ENCODE measurements around the gene UVSSA.

Gene UVSSA

GRCh38 chr4:1348014-1348513 lies 1.1 kb downstream of the UVSSA start:
- Mint-ChIP-seq H3K27me3 (no peaks in the 10 kb centered on the region), H3K27ac (peak overlapping the region; percentile 91), H3K4me1 (ENCODE audit: low read depth) (peaks cover 35% of the 10 kb centered on the region), H3K9me3 (ENCODE audit: low read depth) (no peaks in the 10 kb centered on the region), H3K4me3 (peak overlapping the region; percentile 90), H3K36me3 (no peaks in the 10 kb centered on the region)

DNA sequence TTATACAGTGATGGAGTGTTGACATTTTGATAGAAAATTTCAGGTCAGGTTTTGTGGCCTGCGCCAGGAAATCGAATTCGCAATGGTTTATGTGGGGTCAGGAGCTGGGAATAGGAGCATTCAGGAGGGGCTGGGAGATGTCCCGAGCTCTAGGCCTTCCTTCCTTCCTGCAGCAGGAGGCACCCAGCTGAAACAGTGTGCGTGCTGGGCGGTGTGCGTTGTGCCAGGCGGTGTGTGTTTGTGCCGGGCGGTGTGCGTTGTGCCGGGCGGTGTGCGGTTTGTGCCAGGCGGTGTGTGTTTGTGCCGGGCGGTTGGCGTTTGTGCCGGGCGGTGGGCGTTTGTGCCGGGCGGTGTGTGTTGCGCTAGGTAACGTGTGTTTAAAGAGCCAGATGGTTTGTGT lies 1.7 kb downstream of the UVSSA start:
- H3K4me3 Mint-ChIP-seq: peak overlapping the region; percentile 90
- H3K27me3 Mint-ChIP-seq: no peaks in the 10 kb centered on the region
- peak overlapping the region; percentile 54 for H3K27ac Mint-ChIP-seq
- no peaks in the 10 kb centered on the region for H3K9me3 Mint-ChIP-seq (ENCODE audit: low read depth)
- peaks cover 35% of the 10 kb centered on the region for H3K4me1 Mint-ChIP-seq (ENCODE audit: low read depth)
- no peaks in the 10 kb centered on the region for H3K36me3 Mint-ChIP-seq

DNA sequence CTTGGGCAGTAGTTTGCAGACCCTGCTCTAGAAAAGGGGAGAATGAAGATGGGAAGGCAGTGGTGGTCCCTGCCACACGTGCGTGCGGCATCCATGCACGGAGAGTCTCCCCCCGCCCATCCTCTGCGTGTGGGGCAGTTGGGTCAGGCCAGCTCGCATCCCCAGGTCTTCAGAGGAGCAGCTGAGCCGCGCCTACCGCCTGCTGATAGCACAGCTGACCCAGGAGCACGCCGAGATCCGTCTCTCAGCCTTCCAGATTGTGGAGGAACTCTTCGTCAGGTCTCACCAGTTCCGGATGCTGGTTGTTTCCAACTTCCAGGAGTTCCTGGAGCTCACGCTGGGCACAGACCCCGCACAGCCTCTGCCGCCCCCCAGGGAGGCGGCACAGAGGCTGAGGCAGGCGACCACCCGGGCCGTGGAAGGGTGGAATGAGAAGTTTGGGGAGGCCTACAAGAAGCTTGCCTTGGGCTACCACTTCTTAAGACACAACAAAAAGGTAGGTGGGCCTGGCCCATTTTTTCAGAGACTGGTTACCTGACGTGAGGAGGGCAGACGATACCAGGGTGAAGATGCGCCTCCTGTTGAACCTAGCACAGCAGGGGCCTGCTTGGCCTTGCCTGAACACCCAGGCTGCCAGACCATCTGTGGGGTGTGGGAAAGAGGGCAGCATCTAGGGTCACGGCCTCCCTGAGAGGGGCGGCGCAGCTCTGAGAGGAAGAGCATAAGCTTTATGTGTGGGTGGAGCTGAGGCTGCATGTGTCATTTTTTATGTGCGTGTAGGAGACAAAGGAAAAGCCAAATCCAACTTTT lies 2.6 kb downstream of the UVSSA start:
- Mint-ChIP-seq H3K4me1 (ENCODE audit: low read depth) (peaks cover 32% of the 10 kb centered on the region), H3K36me3 (no peaks in the 10 kb centered on the region), H3K9me3 (ENCODE audit: low read depth) (no peaks in the 10 kb centered on the region), H3K27ac (peak overlapping the region; percentile 50), H3K4me3 (peak overlapping the region; percentile 90), H3K27me3 (no peaks in the 10 kb centered on the region)

DNA sequence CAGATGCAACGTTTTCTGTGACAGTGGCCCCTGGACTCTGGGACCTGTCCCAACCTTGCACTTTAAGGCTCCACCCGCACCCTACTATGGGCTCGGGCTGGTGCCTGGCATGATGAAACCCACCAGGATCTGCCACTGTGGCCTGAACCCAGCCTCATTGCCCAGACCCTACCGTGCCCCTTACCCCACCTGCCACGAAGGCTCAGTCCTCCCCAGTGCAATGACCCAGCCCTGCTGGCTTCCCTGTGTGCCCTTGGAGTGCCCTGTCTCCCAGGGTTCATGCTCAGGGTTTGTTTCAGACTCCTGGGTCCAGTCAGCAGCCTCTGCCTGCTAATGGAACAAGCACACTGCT lies 3.1 kb downstream of the UVSSA start:
- no peaks in the 10 kb centered on the region for H3K36me3 Mint-ChIP-seq
- H3K4me1 Mint-ChIP-seq (ENCODE audit: low read depth): peaks cover 28% of the 10 kb centered on the region
- H3K27me3 Mint-ChIP-seq: no peaks in the 10 kb centered on the region
- no peaks in the 10 kb centered on the region for H3K9me3 Mint-ChIP-seq (ENCODE audit: low read depth)
- no peak overlapping the region for H3K4me3 Mint-ChIP-seq
- no peak overlapping the region for H3K27ac Mint-ChIP-seq

DNA sequence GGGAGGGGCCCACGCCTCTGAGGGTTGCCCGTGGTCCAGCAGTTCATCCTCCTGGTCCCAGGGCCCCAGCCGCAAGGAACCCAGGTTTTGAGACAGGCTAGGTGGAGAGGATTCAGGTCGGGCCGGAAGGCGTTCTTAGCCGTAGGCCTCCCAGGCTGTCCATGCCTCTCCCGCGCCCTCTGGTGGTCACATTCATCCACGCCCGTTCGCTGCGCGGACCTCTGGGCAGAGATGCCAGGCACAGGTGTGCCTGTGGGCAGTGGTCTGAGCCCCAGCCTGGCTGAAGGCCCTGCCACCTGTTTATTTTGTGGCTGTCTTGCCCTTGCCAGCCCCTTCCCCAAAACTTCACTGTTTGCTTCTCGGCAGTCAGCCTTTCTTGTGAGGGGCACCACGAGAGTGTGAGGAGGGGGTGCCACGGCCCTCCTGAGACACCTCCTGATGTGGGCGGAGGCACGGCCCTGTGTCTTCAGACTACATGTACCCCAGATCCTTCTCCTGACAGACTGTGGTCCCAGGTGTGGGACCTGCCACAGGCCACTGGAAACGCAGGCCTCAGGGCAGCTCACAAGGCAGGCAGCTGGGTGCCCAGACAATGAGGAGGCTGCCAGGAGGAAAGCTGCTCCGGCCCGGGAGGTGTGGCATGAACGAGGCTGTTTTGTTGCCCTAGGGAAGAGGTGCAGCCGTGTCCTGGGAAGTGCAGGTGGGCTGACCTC lies 5.0 kb downstream of the UVSSA start:
- Mint-ChIP-seq H3K36me3 (no peaks in the 10 kb centered on the region), H3K4me3 (no peak overlapping the region), H3K4me1 (ENCODE audit: low read depth) (peaks cover 23% of the 10 kb centered on the region), H3K9me3 (ENCODE audit: low read depth) (no peaks in the 10 kb centered on the region), H3K27ac (peak overlapping the region; percentile 58), H3K27me3 (no peaks in the 10 kb centered on the region)

DNA sequence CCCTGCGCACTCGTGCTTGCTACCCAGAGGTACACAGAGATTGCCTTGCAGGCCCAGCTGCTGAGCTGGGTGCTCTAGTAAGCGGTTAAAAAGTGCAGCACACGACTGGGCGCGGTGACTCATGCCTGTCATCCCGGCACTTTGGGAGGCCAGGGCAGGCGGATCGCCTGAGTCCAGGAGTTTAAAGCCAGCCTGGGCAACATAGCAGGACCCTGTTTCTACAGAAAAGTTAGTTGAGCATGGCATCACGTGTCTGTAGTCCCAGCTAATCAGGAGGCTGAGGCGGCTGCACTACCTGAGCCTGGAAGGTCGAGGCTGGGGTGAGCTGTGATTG lies 5.5 kb downstream of the UVSSA start:
- Mint-ChIP-seq H3K27me3 (no peaks in the 10 kb centered on the region), H3K9me3 (ENCODE audit: low read depth) (no peaks in the 10 kb centered on the region), H3K4me1 (ENCODE audit: low read depth) (peaks cover 23% of the 10 kb centered on the region)

DNA sequence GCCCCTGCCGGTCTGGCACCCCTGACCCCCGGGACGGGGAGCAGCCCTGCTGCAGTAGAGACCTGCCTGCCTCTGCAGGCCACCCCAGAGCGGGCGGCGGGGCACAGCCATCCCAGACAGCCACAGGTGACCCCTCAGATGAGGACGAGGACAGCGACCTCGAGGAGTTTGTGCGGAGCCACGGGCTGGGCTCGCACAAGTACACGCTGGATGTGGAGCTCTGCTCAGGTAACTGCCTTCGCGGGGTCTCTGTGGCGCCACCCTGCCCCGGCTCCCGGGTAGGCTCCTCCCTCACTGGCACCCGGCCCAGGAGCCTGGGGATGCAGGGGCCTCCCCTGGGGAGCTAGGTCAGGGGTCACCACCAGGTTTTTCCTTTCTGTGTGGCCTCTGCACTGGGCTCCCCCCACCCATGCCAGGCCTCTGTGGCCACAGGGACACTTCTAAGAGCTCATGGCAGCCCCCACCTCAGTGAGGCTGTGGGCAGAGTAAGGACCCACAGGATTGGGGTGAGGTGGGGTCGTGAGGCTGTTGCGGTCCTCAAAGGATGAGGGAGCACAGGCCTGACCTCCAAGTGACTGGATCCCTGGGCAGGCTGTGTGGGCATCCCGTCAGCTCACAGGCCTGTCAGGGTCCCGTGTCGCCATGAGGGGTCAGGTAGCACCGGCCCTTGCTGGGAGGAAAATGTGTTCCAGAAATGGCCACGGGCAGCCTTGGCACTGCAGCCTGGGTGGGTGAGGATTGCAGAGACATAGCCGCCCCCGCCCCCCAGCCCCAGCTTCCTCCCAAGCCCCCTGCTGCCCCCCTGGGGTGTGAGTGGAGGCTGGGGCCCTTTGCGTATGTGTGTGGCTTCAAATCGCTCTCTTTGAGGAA lies 6.4 kb downstream of the UVSSA start:
- Mint-ChIP-seq H3K27ac (no peak overlapping the region), H3K4me3 (no peak overlapping the region), H3K9me3 (ENCODE audit: low read depth) (no peaks in the 10 kb centered on the region), H3K27me3 (no peaks in the 10 kb centered on the region), H3K4me1 (ENCODE audit: low read depth) (peaks cover 17% of the 10 kb centered on the region), H3K36me3 (no peaks in the 10 kb centered on the region)

More for the DNA sequence above, 5.5 kb downstream of the UVSSA start:
- Mint-ChIP-seq H3K36me3 (no peaks in the 10 kb centered on the region), H3K27ac (no peak overlapping the region), H3K4me3 (no peak overlapping the region)

DNA sequence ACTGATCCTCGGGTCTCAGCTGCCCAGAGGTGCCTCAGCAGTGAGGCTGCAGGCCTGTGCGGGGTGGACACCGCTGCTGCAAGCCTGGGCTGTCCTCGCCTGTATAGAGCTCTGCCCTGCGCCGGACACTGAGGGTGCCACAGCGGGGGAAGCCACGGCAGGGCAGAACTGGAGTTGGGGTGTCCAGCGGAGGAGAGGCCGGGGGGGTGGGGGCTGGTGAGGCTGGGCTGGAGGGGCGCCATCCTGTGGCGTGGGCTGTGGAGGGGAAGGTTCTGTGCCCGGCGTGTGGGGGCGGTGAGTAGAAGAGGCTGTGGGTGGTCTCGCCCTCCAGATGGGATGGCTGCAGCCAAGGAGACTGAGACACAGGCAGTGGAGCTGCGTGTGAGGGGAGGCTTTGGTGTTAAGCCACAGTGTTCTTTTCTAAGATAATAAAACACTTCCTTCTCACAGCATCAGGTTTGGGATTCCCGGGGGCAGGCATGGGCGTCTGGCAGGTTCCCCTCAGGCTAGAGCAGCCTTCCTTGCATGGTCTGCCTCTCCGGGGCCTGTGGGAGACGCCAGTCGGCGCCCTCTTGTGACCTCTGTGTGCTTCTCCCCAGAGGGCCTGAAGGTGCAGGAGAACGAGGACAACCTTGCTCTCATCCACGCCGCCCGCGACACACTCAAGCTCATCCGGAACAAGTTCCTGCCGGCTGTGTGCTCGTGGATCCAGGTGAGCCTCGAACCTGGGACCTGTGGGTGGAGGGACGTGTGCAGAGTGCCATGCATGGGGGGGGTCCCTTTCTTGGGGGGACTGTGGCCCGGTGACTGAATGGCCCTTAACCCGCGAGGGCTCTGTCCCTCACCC lies 7.4 kb downstream of the UVSSA start:
- Mint-ChIP-seq H3K9me3 (ENCODE audit: low read depth) (no peaks in the 10 kb centered on the region), H3K36me3 (no peaks in the 10 kb centered on the region), H3K27me3 (no peaks in the 10 kb centered on the region), H3K4me1 (ENCODE audit: low read depth) (peaks cover 9% of the 10 kb centered on the region), H3K27ac (no peak overlapping the region), H3K4me3 (no peak overlapping the region)

- Mint-ChIP-seq H3K27me3 (no peaks in the 10 kb centered on the region), H3K27ac (no peak overlapping the region), H3K4me1 (ENCODE audit: low read depth) (peaks cover 9% of the 10 kb centered on the region), H3K4me3 (no peak overlapping the region), H3K9me3 (ENCODE audit: low read depth) (no peaks in the 10 kb centered on the region), H3K36me3 (no peaks in the 10 kb centered on the region)
Measured at GRCh38 chr4:1354983-1355275, 7.9 kb downstream of the UVSSA start.

DNA sequence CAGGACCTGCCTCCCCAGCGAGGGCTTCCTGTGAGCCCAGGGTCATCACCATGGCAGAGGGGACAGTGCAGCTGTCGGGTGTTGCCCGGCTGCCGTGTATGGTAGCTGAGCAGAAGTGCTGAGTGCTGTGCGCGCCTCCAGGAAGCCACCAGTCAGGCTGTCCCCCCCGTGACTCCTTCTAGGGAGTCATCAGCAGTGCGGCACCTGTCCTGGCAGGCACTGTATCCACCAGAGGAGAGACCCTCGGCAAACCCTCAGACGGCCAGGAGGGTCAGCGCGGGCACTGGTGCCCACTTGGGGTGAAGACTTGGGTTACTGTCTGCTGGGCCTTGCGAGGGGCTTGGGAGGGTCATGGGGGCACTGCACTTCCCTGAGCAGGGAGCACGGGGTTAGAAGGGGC lies 8.4 kb downstream of the UVSSA start:
- Mint-ChIP-seq H3K9me3 (ENCODE audit: low read depth) (no peaks in the 10 kb centered on the region), H3K36me3 (no peaks in the 10 kb centered on the region), H3K27me3 (no peaks in the 10 kb centered on the region), H3K4me1 (ENCODE audit: low read depth) (peaks cover 9% of the 10 kb centered on the region), H3K27ac (no peak overlapping the region), H3K4me3 (no peak overlapping the region)

- Mint-ChIP-seq H3K27me3 (no peaks in the 10 kb centered on the region), H3K9me3 (ENCODE audit: low read depth) (no peaks in the 10 kb centered on the region), H3K27ac (no peak overlapping the region), H3K4me3 (no peak overlapping the region), H3K36me3 (no peaks in the 10 kb centered on the region), H3K4me1 (ENCODE audit: low read depth) (peaks cover 9% of the 10 kb centered on the region)
Measured at GRCh38 chr4:1356181-1356998, 9.4 kb downstream of the UVSSA start.

GRCh38 chr4:1357356-1358248 lies 10.6 kb downstream of the UVSSA start:
- Mint-ChIP-seq H3K9me3 (ENCODE audit: low read depth) (no peaks in the 10 kb centered on the region), H3K27me3 (no peaks in the 10 kb centered on the region), H3K4me3 (no peak overlapping the region), H3K4me1 (ENCODE audit: low read depth) (peaks cover 2% of the 10 kb centered on the region), H3K36me3 (peaks cover 2% of the 10 kb centered on the region), H3K27ac (no peak overlapping the region)
